ENCODE measurements around the gene EPB41L4A. TPM values are rescaled to one million over a fixed set of nuclear protein-coding genes. Genes with fewer than 3 reads are reported as not detected.

The EPB41L4A gene
- total and polyA plus RNA-seq, 11 donors: 6.4 to 34.5 (median 16.2) TPM

- intact Hi-C loops (cut with DNase I): loop anchor here (5.0 to 10.0 kb wide), 16 partner anchors 135 to 995 kb away; partner anchors contain the start of genes NREP (in 5 of the 10) and CAMK4 (in 1 of the 10)
- WGBS, 4 donors: 74 to 77% (median 75%) methylated on average over 4 of the region's 4 CpGs
- no peak overlapping the region for H3K27ac ChIP-seq
Measured at GRCh38 chr5:112149727-112150126, 269.4 kb downstream of the EPB41L4A start.

DNA sequence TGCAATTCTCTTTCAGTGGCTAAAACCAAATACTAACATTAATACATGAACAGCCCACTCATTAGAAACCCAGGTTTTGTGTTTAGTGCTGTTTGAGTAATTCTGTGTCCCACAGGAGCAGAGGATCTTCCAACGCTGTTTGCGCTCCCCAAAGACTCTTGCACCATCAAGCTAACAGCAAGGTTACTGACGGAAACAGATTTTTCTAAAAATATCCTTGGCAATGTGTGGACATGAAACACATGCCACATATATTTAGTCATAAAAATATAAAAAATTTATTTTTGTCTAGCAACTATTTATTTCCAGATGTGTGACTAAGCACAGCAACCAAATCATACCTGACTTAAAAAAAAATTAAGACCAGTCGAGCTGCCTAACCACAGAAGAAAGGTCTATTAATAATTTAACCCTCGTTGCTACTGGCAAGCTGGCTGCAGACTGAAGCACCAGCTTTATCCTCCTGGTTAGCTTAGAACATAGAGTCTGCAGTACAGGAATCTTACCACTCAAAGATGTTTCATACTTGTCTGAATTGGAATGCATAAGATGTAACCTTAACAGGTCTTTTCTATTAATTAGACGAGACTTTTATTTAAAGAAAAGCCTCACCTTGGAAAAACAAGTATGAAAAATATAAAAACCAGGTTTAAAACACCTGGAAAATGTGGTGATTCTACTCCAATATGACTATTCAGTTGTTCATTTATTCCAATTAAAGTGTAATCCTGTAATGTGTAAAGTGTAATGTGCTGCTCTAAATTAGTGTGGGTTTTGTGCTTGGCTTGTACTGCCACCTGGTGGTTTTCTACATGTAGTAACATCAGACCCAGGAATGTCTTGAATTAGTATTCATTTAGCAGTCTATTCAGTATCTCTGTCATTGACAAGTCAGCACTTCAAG lies 272.5 kb downstream of the EPB41L4A start:
- TF ChIP-seq POLR2A (IDR thresholded peaks at IDR 0.05) (no peak), CTCF (IDR thresholded peaks at IDR 0.05) (peak; percentile 78 to 94 (median 86))
- peak; percentile 77 to 90 (median 88) for ATAC-seq
- peak overlapping the region in 5 of 12 donors; percentile 11 to 51 (median 35) for H3K27ac ChIP-seq
- H3K36me3 ChIP-seq: no peaks in the 10 kb centered on the region
- H3K4me3 ChIP-seq: peak overlapping the region in 1 of 12 donors; percentile 4
- 16 to 29% (median 21%) methylated on average over 6 of the region's 6 CpGs for WGBS, 4 donors
- intact Hi-C loops (cut with DNase I): loop anchor here (1.0 to 10.0 kb wide), 23 partner anchors 132 to 992 kb away; partner anchors contain the start of genes NREP (in 7 of the 10) and CAMK4 (in 1 of the 10)
- H3K4me1 ChIP-seq: peaks cover 0 to 36% (median 17%) of the 10 kb centered on the region in 12 donors
- peak in 4 of 5 donors; percentile 44 to 68 (median 56) for DNase-seq
- no peaks in the 10 kb centered on the region for H3K27me3 ChIP-seq
- peaks cover 0 to 12% (median 0%) of the 10 kb centered on the region in 12 donors for H3K9me3 ChIP-seq

More at GRCh38 chr5:112149727-112150126, 269.4 kb downstream of the EPB41L4A start:
- ATAC-seq (no peak), DNase-seq (no peak)
- H3K9me3 ChIP-seq: peaks cover 0 to 12% (median 0%) of the 10 kb centered on the region in 12 donors
- no peaks in the 10 kb centered on the region for H3K36me3 ChIP-seq
- H3K4me1 ChIP-seq: peaks cover 0 to 13% (median 8%) of the 10 kb centered on the region in 12 donors
- H3K4me3 ChIP-seq: no peak overlapping the region
- TF ChIP-seq POLR2A (IDR thresholded peaks at IDR 0.05) (no peak), CTCF (IDR thresholded peaks at IDR 0.05) (no peak)
- H3K27me3 ChIP-seq: no peaks in the 10 kb centered on the region

- Histone ChIP-seq H3K27ac (peak overlapping the region in 1 of 12 donors; percentile 10), H3K9me3 (no peaks in the 10 kb centered on the region), H3K36me3 (no peaks in the 10 kb centered on the region), H3K4me1 (peaks cover 0 to 36% (median 17%) of the 10 kb centered on the region in 12 donors), H3K27me3 (no peaks in the 10 kb centered on the region), H3K4me3 (no peak overlapping the region)
- DNase-seq (no peak), ATAC-seq (no peak)
- 67 to 80% (median 73%) methylated on average over 1 of the region's 1 CpG for WGBS, 4 donors
- intact Hi-C loops (cut with DNase I): loop anchor here in 9 of 10 donors (5.0 to 10.0 kb wide), 12 partner anchors 129 to 989 kb away; partner anchors contain the start of gene NREP (in 4 of the 9)
- TF ChIP-seq CTCF (IDR thresholded peaks at IDR 0.05): no peak
- TF ChIP-seq POLR2A (IDR thresholded peaks at IDR 0.05): no peak
Measured at GRCh38 chr5:112143690-112144089, 275.4 kb downstream of the EPB41L4A start.
